ENCODE data around the gene ENTHD1.
"Not testable (repeated sequence)": the region's sequence is repeated elsewhere in the genome, so short reads cannot be mapped to it uniquely, and the experiment has no call there.

The ENTHD1 gene

DNA sequence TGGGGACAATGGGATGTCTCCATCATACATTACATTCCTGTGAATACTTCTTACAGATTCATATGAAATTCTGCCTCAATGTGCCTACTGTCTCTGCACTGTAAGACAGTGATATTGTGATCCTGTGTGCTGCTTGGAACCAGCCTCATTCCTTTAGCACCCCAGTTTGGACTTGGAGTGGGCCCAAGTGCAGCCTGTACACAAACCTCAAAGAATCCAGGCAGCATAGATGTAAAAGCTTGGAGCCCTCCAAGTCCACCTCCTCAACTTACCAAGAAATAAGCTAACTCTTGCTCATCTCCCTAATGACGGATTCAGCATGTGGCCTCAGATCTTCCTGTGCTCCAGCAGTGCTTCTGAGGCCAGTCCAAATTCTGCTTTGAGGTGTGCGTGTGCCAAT, 31.7 kb upstream of the ENTHD1 start:
- DNase-seq (ENCODE audit: low spot score): no peak

DNA sequence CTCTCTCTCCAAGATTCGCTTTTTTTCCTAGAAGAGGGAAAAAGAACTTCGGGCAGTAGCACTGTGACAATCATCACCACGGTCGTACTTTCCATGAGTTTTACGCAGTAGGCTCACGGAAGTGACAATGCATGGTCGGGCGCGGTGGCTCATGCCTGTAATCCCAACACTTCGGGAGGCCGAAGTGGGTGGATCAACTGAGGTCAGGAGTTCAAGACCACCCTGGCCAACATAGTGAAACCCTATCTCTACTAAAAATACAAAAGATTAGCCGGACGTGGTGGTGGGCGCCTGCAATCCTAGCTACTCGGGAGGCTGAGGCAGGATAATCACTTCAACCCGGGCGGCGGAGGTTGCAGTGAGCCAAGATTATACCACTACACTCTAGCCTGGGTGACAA, 30.7 kb upstream of the ENTHD1 start:
- no peak for DNase-seq (ENCODE audit: low spot score)

DNA sequence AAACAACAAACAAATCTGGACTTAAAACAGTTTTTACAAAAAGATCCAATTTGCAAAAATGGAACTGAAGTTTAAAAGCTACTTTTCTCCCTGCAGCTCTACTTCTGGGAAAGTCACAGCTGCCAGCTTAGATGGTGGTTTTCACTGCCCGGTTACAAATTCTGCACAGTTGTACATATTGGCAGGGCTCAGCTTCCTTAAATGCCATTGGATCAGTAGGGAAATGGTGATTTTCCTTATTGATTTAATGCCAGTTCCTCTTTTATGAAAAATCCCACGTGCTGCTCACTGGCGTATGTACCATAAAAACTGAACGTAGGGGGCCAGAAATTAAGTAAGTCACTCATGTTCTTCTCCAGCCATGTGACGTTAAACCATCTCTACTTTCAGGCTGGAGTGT, 30.1 kb upstream of the ENTHD1 start:
- no peak for DNase-seq (ENCODE audit: low spot score)

DNA sequence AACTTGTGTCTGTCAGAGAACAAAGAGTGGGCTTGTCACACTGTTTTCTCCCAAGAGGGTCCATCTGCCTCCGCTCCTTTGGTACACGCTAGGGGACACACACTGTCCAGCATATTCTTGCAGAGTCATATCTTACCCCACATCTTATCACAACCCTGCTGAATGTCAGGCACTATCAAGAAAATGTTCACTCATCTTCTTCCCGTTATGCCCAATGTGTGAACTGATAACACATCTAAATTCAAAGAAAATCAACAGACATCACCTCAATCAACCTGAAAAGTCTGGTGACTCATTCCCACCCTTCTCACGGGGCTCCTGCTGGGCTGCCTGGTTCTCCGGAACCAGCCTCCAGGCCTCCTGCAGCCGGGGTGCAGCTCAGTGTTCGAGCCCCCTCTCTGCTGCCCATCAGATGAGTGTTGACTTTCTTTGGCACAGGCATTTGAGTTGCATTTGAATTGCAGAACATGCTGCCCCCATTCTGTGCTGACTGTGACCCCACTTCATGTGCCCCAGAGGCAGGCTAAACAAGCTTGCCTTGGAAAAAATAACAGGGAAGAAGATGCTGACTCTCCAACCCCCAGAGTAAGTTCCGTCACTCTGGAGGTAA, 26.7 kb upstream of the ENTHD1 start:
- no peak for DNase-seq (ENCODE audit: low spot score)

DNA sequence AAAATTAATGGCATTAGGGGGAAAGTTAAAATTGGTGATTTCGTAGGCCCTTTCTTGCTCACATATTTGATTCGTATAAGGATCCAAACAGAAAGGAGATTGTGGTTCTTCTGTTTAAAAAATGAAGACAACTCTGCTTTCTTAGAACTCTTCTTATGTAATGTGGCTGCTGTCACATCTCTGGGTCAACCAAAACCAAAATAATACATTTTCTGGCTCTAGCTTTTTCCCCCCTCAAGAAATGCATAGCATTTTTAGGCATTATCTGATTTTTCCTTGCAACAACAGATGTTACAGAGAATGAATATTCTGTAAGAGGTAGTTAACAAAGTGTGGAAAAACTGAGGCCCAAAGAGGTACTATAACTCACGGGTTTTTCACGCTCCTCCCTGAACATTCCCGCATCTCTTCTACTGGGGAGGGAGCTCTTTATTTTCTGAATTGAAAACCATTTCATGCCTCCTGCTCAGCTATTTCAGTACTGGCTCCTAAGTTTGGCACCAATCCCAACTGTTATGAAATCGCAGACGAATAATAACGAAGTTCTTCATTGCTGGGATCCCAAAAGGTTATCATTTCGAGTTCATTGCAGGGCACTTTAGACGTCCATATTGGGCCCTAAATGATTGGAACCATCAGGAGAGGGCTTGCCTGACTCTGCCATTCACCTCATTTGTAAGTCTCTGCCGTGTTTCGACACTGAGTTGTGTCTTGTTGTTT, 24.4 kb upstream of the ENTHD1 start:
- DNase-seq (ENCODE audit: low spot score): no peak

DNA sequence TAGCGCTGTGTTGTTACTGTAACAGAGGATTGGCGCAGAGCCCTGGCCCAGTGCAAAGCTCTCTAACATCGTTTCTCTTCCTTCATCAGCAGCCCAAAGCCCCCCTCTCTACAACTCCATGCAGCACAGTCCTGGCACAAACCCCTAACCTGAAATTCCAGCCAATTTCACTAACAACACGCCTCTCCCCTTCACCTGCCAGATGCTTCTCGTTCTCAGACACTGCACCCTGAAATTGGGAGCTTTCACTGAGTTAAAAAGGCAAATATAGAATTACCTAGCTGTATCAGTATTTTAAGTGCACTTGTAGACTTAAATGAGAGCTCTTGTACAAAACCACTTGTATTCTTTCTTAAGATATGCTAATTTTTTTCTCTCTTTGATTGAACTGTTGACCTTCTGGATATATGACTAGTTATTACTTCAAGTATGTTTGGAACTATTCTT, 23.7 kb upstream of the ENTHD1 start:
- DNase-seq (ENCODE audit: low spot score): no peak

DNA sequence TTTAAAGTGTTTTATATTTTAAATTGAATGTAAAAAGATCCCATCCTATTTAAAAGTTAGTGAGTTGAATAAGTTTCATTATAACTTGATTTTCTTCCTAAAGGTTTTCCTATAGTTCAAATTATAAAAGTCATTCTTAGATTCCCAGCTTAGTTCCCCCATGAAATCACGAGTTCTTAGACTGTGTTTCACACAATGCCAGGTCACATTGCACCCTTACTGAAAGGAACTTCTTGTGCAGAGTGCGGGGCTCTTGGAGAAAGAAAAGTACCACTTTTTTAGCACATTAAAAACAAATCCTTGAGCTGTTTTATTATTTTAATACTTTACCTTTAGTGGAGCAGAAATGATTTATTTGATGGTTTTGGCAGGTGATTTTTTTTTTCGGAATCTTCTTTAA, 22.9 kb upstream of the ENTHD1 start:
- DNase-seq (ENCODE audit: low spot score): no peak

DNA sequence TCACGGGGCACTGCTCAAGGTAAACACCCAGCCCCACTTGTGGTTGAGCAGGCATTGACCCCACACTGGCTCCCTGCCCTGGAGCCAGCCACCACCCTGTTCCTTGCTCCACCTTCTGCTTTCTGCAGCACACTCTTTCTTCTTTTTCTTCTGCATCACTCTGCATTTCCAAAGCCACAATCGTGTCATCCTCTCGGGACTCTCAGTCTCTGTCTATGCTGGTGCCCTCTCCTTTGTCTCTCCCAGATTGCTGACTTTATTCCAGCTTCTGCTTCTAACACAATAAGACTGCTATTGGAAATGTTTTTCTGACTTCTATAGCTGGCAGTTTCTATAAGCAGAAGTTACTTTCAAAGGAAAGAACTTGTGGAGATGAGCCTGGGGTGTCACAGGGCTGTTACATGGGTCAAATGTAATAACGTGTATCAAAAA, 21.8 kb upstream of the ENTHD1 start:
- DNase-seq (ENCODE audit: low spot score): no peak

DNA sequence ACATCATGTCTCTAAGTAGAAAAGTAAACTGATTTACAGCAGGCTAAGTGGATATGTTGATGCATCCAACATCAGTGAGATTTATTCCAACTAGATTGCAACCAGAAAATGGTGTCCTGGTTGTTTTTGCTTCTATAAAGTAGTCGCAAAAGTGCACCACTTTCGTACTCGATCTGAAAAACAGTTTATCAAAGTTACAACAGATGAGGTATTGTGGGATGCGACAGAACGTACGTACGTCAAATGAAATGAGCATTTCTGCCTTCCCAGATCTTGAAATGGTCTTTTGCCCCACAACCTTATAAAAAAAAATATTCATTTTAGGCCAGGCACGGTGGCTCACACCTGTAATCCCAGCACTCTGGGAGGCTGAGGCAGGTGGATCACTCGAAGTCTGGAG, 21.0 kb upstream of the ENTHD1 start:
- DNase-seq (ENCODE audit: low spot score): no peak

DNA sequence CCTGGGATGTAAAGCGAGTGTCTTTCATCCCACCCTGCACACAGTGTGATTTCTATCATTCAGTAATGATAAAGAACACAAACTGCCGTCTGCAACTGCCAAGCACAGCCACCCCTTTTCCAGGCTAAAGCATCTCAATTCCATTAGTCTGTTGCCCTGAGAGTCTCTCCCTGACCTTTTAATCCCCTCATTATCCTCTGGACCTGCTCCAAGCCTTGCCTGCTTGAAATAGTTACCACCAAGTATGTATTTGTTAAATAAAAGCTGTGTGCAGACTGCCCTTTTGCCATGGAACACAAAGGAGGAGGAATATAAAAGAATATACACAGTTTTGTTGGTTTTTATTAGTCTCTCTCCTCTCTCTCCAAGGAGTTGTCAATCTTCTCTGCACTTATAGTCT, 20.3 kb upstream of the ENTHD1 start:
- no peak for DNase-seq (ENCODE audit: low spot score)

DNA sequence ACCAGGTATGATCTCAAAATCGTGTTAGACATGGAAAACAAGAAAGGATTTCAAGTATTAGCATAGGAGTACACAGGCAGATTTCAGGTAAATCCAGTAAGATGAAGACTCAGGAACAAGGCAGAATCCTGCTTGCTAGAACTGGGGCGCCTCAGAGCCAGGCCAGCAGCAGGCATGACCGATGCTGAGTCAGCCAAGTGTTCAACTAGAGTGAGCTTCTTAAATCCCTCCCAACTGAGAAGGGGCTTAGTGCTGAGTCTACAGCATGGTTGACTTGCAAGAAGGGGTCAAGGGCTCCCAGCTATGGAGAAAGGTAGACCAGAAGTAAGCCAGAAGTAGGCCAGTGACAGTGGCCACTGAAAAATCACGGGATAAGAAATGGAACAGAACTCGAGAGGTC, 19.8 kb upstream of the ENTHD1 start:
- DNase-seq (ENCODE audit: low spot score): no peak

DNA sequence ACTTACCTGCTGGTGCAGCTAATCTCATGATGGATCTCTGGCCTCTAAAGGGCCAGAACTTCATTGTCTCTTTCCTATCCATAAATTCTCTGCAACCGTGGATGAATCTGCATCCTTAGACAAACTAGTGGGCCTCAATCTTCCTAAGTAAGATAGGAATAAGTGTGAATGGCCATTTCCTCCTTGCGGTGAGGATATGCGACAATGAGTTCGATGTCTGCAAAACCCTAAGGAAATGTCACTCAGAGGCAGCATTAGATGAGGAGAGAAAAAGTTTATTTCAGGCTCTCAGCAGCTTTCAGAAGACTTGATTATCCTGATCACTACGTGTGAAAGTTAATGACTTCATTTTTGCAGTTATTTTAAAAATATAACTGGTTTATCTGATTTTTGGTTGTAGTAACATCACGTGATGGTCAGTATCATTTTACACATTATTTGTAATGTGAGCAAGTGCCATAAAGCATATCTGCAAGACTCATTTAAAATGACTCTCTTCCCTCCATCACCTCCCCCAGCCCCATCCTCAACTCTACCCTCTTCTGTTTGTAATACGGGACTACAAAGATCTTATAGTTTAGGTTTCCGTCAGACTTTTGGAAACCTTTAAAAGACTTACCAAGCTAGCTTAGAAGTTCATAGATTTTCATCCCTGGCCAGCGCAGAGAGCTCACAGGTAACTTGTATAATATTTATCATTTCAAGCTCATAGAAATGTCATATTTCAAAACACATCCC, 17.5 kb upstream of the ENTHD1 start:
- no peak for DNase-seq (ENCODE audit: low spot score)

DNA sequence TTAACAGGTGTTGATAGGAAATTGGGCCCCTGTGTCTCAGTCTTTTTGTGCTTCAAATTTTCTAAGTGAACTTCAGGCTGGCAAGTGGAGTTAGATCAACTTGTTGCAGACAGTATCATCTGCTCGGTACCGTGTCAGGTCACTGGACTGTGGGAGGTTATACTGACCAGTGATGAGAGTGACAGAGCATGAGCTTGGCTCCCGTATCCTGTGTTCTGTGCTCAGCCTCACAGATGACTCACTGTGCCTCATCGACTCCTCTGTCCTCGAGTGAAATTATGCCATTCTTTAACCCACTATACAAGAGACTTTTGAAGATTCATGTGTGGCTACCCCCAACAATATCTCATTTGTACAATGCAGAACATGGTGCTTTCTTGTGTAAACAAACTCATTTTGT, 15.2 kb upstream of the ENTHD1 start:
- DNase-seq (ENCODE audit: low spot score): no peak

DNA sequence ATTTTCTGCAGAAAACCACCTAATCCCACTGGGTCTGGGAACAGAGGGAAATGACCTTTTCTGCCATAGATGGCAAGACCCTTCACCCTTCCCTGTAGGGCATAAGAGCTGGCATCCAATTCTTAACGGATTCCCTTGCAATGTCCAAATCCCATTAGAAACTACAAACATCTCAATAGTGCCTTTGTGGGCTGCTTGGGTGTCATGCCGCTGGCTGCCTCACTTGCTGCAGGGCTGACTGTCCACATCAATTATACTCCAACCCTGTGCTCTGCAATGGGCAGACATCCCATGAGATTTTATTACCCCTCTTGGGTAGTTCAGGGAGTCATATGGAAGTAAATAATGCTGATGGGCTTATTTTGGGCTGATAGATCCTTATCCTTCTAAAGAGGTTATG, 14.6 kb upstream of the ENTHD1 start:
- DNase-seq (ENCODE audit: low spot score): no peak

DNA sequence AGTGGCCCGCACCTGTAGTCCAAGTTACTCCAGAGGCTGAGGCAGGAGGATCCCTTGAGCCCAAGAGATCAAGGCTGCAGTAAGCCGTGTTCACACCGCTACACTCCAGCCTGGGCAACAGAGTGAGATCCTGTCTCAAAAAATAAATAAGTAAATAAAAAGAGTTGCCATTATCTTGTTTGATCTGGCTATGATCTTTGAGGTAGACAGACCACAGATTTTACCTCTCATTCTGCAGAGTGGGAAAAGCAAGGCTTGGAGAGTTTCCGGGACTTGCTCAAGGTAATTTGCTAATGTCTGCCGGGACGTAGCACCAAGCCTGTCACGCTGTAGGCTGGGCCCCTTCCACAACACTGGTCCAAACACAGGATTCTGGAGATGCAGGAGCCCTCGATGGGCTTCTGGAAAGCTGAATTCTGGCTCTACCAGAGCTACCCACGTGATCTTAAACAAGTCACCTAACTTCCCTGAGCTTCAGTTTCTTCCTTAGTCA, 14.1 kb upstream of the ENTHD1 start:
- DNase-seq (ENCODE audit: low spot score): no peak

DNA sequence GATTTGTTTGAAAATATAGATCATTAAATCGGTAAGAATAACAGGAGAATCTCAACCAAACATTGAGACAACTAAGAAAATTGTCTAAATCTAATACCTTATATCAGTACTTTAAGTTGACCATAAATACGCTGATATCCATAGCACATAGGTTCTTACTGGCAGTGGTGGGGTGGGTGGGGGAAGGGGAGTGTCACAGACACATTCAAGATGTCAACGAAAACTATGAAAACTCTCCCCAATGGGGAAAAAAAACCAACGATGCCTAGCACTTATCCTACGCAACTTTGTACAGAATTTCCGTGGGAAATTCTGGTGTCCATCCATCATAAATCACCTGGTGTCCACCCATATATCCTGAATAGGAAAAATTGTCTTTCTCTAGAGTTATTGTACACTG, 13.5 kb upstream of the ENTHD1 start:
- DNase-seq (ENCODE audit: low spot score): no peak

DNA sequence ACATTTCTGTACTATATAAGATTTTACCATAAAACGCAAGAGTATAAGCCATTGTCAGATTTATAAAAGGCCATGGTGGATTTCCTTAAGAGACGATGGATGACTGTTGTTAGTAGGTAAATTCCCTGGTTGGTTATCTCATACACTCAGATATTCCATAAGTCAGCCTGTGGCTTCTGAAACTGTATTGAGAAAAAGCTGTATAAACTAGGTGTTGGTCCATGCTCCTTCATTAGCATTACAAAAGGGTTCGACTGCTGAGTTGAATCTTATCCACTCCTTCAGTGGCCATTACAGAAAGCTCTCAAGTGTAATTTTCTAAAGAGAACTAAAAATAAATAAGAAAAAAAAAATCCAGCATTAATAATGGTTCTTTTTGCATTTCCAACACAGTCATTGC, 12.6 kb upstream of the ENTHD1 start:
- DNase-seq (ENCODE audit: low spot score): no peak

DNA sequence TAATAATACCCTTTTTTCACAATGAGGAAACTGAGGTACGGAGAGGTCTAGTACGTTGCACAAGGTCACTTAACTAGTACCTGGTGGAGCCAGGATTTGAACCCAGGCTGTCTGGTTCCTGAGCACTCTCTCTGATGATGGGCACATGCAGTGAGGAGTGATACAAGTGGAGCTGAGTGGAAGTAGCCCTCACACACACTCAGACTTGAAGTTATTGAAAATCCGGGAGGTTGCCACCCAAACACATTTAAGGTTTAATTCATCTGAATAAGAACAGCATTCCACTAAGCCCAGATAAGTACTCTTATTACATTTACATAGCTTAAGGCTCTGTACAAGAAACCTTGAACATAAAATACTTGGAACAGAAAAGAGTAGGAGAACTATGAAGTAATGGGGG, 12.1 kb upstream of the ENTHD1 start:
- DNase-seq (ENCODE audit: low spot score): no peak

DNA sequence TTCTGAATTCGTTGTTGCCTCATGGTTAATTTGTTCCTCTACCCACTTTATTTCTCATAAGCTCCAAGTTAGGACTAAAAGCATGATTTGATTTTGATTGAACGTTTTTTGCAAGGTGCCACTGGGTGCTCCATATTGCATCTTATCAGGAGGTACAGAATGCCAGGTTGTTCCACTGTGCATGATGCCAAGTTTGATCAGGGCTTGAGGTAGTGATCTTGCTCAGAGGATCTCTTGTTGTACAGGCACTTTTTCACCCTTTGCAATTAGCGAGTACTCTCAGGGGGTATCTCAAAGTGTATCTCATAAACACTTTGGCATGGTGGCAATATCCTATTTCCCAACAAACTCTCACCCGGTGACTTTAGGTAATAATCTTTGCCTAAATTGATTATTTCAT, 11.3 kb upstream of the ENTHD1 start:
- DNase-seq (ENCODE audit: low spot score): no peak

DNA sequence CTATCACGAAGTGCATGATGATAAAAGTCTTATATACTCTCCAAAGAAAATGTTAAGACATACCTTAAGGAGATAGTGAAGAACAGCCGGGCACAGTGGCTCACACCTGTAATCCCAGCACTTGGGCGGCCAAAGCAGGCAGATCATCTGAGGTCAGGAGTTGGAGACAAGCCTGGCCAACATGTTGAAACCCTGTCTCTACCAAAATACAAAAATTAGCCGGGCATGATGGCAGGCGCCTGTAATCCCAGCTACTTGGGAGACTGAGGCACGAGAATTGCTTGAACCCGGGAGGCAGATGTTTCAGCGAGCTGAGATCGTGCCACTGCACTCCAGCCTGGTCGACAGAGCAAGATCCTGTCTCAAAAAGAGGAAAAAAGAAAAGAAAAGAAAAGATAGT, 10.5 kb upstream of the ENTHD1 start:
- not testable (repeated sequence) for DNase-seq (ENCODE audit: low spot score)

DNA sequence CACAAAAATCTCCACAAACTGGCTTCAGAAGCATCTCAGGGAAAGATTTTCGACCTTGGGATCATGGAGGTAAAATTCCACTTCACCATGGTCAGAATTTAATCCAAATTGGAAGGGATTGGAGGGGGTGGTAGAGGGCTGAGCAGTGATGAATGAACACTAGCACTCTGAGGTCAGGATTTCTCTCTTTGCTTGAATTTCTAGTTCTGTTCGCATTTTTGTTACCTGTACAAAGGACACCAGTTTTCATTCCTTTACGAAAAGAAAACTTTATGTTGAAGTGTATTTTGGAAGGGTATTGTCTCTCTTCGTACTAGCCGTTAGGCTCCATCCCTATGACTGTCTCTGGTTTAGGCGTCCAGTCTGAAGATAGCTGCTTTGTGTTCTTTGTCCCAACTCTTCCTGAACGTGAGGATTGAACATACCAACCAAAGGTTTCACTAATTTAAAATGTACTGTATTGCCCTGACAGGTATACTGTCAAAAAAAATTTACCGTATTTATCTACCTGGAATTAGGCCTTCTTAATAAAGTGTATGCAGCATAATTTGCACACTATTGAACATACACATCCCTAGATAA, 8.1 kb upstream of the ENTHD1 start:
- DNase-seq (ENCODE audit: low spot score): no peak

DNA sequence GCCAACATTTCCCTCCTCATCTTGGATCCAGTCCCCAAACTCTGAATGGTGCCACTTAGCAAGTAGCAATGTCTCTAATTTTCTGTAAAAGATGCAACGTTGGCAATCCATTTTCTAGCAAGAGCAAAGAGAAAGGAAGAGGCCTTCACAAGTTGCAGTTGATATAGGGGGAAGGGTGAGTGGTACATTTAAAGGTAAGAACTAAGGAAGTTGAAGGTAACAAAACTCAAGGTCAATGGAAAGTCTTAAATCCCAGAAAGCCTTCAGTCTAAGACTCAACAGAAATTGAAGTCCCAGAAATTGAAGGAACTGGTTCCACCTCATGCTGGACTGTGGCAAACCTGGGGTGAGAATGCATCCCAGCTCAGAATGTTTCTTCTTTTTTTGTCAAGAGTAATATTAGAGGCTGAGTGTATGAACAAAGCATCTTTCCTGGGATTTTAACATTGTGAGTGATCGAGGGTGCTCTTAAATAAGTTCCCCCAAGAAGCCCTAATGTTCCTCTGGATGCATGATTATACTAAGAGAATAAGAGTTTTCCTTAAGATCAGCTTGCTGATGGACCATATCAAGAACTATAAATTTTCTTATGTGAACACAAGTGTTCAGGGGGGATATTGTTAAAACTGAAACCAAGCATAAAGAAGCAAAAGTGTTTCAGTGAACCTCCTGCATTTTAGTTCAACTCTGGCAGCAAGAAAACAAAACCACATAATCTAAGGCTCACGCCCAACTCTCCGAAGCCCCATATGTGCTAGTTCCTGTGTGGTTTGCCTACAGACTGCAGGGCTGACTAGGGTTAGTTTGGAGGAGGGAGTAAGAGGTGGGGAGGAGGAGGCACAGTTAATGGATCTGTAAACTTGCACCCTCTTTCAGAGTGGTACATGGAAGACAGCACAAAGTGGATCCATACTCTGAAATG, 7.0 kb upstream of the ENTHD1 start, which contains the start of gene GRAP2:
TSS of gene GRAP2 (plus strand) at position 779 of the 922 bp plus-strand sequence. CDS start 46,023 bp downstream, outside the sequence.
- no peak for DNase-seq (ENCODE audit: low spot score)
